ENCODE data around the gene MALRD1.

Gene MALRD1

DNA sequence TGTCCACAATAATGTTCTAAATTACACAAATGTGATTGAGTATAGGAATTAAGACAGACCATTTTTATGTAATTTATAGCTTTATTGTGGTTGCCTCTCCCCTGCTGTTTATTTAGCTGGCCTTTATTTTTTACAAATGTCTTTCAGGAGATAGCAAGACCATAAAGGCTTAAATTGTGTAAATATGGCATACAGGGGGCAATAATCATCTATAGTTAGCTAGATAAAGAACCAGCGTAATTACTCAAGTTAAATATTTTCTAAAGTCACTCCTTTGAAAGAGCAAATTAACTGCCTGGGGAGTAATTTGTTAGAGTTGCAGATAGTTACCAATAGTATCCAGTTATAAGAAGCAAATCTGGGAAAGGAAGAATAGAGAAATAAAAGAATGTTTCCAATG lies at the start of gene MALRD1:
Gene MALRD1 (plus strand): TSS at position 313 of the 400 bp plus-strand sequence. CDS start 138 bp downstream, outside the sequence.
- DNase-seq, result no peak

- DNase-seq, result no peak
Observed at GRCh38 chr10:19003341-19003740, 45.3 kb upstream of the MALRD1 start.

DNA sequence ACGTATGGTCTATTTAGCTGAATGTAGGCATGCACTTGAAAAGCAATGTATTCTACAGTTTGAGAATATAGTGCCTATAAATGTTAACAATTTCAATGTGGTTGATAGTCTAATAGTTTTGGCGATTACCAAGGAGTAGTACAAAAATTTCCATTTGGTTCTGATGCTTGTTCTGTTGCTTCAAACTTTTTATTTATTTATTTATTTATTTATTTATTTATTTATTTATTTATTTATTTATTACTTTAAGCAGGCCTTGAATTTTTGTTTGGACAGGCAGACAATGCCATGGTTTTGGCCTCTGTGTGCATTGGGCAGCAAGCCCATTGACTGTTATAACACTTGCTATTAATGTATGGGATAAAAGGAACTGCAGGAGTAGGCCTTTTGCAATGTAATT lies 36.5 kb upstream of the MALRD1 start:
- DNase-seq, result no peak

- DNase-seq, result no peak
Observed at GRCh38 chr10:19014034-19014433, 34.6 kb upstream of the MALRD1 start.

- no peak for DNase-seq
Observed at GRCh38 chr10:19014498-19014897, 34.1 kb upstream of the MALRD1 start.

GRCh38 chr10:19017116-19017890 lies 31.3 kb upstream of the MALRD1 start:
- DNase-seq, result no peak

DNA sequence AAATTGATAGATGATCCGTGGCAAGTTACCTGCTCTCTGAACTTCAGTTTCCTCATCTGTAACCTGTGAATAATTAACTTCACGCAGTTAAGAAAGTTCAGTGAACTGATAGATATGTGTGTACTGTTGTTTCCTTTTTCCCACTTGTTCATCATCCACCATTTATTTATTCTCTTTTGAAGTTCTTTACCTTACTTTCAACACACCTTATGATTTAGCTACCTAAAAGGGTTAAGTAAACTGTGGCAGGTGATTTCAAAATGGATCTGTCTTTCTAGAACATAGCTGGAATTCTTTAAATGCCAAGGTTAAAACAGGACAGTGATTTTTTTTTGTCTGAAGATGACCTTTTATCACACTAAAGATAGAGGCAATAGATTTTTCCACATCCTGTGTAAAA lies 27.4 kb upstream of the MALRD1 start:
- no peak for DNase-seq

GRCh38 chr10:19024611-19025010 lies 24.0 kb upstream of the MALRD1 start:
- DNase-seq, result no peak

DNA sequence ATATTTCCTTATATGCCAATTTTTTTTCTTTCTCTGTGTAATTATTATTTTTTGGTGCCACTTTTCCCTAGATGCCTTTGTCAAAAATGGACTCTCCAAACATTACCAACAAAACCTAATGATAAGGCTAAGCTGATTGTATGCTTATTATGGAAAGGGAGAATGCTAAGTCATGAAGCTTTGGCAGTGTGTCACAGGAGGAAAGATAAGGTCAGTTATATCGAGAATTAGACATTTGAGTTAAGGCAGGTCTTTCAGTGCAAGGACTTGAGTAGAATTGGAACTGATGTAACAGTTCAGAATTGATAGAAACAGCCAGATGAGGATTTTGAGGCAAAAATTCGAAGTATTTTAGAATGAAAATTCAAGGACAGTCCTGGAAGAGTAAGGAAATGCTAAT lies 16.8 kb upstream of the MALRD1 start:
- DNase-seq, result no peak

DNA sequence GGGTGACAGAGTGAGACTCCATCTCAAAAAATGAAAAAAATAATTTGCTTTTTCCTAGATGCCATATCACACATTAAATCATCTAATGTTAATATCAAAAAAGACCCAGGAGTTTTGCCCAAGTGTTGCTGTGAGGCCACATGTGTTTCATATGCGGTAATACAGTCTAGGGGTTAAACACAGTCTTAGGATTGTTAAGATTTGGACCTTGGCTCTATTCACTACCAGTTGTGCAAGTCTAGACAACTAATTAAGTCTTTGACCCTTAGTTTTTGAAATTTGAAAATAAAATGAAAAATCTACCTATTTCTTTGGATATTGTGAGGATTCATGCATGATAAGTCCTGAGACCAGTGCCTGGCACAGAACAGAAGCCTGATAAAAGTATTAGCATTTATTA lies 14.9 kb upstream of the MALRD1 start:
- DNase-seq, result no peak

DNA sequence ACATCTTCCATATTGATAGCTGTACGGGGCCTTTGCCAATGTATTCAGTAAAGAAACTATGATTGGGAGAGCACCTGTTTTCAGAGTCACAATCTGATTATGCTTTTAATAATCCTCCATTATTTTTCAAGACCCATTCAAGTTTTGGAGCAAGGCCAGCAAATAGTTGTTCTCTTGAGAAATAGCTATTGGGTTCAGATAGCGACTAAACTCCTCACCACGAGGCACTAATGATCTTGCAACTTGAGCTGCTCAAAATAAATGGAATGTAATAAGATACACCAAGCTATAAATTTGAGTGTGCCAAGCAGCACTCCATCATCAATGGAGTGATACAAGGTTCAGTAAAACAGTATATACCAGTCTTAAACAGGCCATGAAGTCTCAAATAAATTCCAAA lies 7.4 kb upstream of the MALRD1 start:
- DNase-seq, result no peak

DNA sequence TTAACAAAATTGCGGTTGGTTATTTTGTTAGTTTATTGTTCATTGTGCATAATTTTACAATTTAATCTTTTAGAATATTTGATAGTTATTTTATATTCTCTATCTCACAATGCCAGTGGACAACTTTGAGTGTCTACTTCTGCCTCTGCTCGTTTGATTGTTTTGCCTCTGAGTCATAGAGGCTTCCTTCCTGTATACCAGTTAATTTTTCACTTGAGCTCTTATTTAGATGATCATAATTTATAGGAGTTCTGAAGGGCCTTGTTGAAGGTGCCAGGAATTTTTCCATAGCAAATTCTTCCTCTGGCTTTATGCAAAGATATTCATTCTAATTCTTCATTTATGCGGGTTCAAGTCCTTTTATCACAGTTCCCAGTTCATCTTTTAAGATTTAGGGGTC lies 5.2 kb upstream of the MALRD1 start:
- no peak for DNase-seq

DNA sequence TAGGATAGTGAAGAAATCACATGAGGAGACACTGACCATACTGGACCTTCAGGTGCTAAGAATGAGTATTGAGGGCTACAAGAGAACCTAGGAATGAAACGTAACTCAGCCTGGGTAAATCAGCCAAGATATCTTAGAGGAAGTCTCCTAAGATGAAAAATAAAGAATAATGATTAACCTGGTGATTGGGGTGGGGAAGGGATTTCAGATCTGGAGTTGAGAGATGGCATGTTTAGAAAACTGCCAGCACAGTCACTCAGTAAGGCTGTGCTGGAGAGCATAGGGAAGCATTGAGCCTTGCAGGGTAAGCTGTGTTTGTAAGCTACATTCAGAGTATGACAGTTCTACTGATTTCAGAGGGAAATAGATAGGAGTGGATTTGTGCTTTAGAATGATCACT lies 1.9 kb upstream of the MALRD1 start:
- DNase-seq, result no peak

- no peak for DNase-seq
Observed at GRCh38 chr10:19048891-19049290, 290 bp downstream of the MALRD1 start.

DNA sequence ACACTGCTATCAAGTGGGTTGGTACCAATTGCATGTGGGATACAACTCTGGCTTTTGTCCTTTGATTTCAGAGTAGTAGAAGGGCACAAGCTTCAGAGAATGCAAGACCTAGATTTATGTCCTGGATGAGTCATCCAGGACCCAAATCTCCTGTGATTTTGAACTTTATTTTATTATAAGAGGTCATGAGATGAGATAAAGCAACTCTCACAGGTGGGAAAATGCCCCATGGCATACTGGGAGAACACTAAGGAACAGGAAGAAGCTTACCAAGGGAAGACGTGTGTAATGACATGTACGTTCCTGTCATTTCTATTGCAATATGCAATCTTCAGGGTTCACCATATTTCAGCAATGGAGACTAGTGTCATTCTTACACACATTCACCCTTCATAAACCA lies 966 bp downstream of the MALRD1 start:
- no peak for DNase-seq

DNA sequence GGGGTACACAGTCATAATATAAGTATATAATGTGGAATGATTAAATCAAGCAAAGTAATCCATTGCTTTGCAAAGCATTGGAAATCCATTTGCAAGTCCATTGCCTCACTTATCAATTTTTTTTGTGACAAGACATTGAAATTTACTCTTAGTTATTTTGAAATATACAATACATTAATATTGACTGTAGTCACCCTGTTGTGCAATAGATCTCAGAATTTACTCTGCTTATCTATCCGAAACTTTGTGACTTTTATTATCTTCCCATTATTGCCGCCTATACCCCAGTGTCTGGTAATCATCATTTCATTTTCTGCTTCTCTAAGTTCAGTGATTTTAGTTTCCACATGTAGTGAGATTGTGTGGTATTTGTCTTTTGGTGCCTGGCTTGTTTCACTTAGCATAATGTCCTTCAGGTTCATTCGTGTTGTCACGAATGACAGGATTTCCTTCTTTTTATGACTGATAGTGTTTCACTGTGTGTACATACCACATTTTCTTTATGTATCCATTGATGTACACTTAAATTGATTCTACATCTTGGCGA lies 5.8 kb downstream of the MALRD1 start:
- DNase-seq, result no peak

- DNase-seq, result no peak
Observed at GRCh38 chr10:19058046-19058445, 9.4 kb downstream of the MALRD1 start.

DNA sequence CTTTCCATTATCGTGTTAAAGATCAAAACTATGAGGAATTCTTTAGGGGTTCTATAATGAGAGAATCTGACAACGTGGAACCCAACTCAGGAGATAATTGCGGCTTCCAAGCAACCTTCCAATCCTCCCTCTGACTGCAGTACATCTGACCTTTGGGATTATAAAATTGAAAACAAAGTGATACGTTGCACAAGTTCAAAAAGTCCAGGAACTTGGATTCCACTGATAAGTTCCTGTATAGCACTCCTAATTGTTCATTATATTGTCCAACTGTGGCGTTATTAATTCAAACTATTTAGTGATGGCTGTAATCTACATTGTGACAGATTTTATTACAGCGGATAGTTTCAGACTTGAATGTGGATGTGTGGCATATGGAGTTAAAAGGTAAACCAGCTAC lies 15.4 kb downstream of the MALRD1 start:
- DNase-seq, result no peak

- no peak for DNase-seq
Observed at GRCh38 chr10:19071946-19072345, 23.3 kb downstream of the MALRD1 start.

DNA sequence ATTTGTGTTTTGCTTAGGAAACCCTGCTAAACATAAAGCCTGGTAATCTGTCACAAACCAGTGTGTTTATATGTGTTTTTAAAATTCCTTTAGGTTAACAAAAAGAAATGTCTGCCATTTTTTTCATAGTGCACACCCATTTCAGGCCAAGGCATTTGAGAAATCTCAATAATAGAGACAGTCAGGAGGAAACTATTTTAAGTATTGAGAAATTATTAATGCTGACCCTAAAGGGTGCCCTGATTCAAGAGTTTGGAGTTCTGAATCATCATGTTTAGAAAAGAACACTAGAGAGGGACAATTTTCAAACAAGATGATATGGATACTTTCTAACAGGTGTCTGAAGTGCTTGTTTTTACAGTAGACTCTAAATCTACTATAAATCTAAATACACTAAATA lies 28.7 kb downstream of the MALRD1 start:
- DNase-seq, result no peak

DNA sequence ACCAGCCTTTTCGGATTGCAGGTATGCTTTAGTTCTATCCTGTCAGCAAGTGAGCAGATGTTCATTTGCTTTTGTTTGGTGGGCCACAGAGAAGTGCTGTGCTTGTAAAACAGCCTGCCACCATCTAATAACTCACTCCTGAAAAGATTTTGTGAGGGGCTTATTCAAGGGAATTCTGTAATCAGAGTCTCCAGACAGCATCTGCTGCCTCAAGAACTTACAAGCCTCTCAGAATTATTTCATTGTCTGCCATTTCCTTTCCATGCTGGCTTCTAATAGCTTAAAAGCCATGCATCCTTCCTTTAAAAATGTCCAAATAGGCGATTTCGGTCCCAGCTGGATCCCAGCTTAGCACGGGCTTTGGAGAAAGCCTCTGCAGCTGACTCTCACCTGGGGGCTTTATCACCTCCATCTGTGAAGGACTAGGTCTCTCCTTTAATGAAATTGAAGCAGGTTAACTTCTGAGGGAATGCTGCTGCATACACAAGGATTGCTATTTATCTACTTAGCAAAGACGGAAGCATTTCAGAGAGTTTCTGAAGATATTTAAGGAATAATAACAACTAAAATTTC lies 48.0 kb downstream of the MALRD1 start:
- DNase-seq, result no peak

DNA sequence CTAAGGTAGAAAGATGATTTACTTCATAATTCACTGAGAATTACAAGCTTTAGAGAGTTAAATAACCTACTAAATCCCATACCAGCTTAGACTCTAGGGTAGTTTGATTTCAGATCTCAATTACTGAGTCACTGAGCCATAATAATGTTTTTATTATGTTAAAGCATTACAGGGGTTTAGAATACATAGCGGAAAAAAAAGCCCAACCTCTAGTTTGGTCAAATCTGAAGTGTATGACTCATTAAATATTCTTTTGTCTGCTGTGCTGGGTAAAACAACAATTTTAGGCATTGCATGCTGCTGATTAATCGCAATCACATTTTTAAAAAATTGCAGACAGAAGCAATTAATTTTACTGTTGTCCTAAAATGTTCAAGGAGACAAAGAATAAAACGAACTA lies 48.5 kb downstream of the MALRD1 start:
- DNase-seq, result no peak

DNA sequence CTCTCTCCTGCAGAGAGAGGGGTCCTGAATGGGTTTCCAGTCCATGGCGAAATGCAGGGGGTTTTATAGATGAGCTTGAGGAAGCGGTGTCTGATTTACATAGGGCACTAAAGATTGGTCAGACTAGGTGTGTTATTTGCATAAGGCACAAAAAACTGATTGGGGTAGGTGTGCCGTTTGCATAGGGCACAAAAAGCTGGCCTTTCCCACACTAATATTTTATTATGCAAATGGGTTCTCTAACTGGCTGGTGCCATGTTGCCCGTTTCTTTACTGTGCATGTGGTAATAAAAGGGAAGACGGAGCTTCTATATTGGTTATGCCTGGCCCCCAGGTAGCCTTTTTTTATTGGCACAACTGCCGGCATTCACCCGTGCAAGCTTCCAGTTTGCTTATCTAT lies 50.2 kb downstream of the MALRD1 start:
- DNase-seq, result no peak

GRCh38 chr10:19107406-19107805 lies 58.8 kb downstream of the MALRD1 start:
- DNase-seq, result no peak

Measured in CD4-positive, alpha-beta T cell treated with Interleukin-21 for 1 hour (primary cell).